Nephron (organoid): ENCODE measurements around the gene SHISA4.

Experiments used
- H3K27ac Mint-ChIP-seq, 3 experiments: 2 replicates each; pipeline ENCODE4 v1.8.0; 2020; ENCODE audit warnings: mixed read lengths in 3 of 3, mild to moderate bottlenecking in 2 of 3, moderate library complexity in 1 of 3
- H3K27me3 Mint-ChIP-seq: 2 replicates; pipeline ENCODE4 v1.8.0; 2021; ENCODE audit warnings: low read depth, mild to moderate bottlenecking, moderate library complexity, mixed read lengths
- H3K36me3 Mint-ChIP-seq: 2 replicates; pipeline ENCODE4 v1.8.0; 2020; ENCODE audit warnings: low read depth, mixed read lengths
- H3K4me1 Mint-ChIP-seq: 2 replicates; pipeline ENCODE4 v1.8.0; 2020; ENCODE audit warnings: mixed read lengths
- H3K4me3 Mint-ChIP-seq, 3 experiments: 2 replicates each; pipeline ENCODE4 v1.8.0; 2020; ENCODE audit warnings: mild to moderate bottlenecking in 3 of 3, mixed read lengths in 3 of 3, moderate library complexity in 2 of 3
- H3K9me3 Mint-ChIP-seq: 2 replicates; pipeline ENCODE4 v1.8.0; 2020; ENCODE audit warnings: mixed read lengths
- CTCF ChIP-seq, 3 experiments: fragments of 200-600 bp; sonication (generic); IDR thresholded peaks; one replicate each; pipeline ENCODE4 v1.5.0; 2021; ENCODE audit warnings: antibody characterized with exemption in 3 of 3; ENCODE audit not compliant: unreplicated experiment in 3 of 3

Gene SHISA4

GRCh38 chr1:201925301-201925567 is 36.5 kb downstream of the SHISA4 start:
- Mint-ChIP-seq H3K4me1 (peaks cover 13% of the 10 kb centered on the region), H3K9me3 (no peaks in the 10 kb centered on the region), H3K4me3 (no peak overlapping the region), H3K27me3 (peaks cover 8% of the 10 kb centered on the region), H3K36me3 (no peaks in the 10 kb centered on the region), H3K27ac (no peak overlapping the region)
- TF ChIP-seq CTCF (IDR thresholded peaks at IDR 0.05; ENCODE audit: unreplicated experiment in 3 of 3) = no peak

GRCh38 chr1:201925981-201926645 is 37.4 kb downstream of the SHISA4 start:
- Mint-ChIP-seq H3K9me3 (no peaks in the 10 kb centered on the region), H3K27me3 (peaks cover 8% of the 10 kb centered on the region), H3K4me1 (peaks cover 13% of the 10 kb centered on the region), H3K4me3 (no peak overlapping the region), H3K36me3 (no peaks in the 10 kb centered on the region), H3K27ac (peak overlapping the region; percentile 57 to 84 (median 77))
- TF ChIP-seq CTCF (IDR thresholded peaks at IDR 0.05; ENCODE audit: unreplicated experiment in 3 of 3) = no peak

- no peak overlapping the region for H3K27ac Mint-ChIP-seq
- H3K4me1 Mint-ChIP-seq = peaks cover 13% of the 10 kb centered on the region
- TF ChIP-seq CTCF (IDR thresholded peaks at IDR 0.05; ENCODE audit: unreplicated experiment in 3 of 3) = no peak
- no peaks in the 10 kb centered on the region for H3K36me3 Mint-ChIP-seq
- H3K4me3 Mint-ChIP-seq = no peak overlapping the region
- H3K9me3 Mint-ChIP-seq = no peaks in the 10 kb centered on the region
- H3K27me3 Mint-ChIP-seq = peaks cover 8% of the 10 kb centered on the region
Measured at GRCh38 chr1:201928266-201928665, 39.6 kb downstream of the SHISA4 start.

GRCh38 chr1:201930137-201930536 is 41.4 kb downstream of the SHISA4 start:
- peaks cover 4% of the 10 kb centered on the region for H3K27me3 Mint-ChIP-seq

GRCh38 chr1:201930803-201931202 is 42.1 kb downstream of the SHISA4 start:
- Mint-ChIP-seq H3K36me3 (no peaks in the 10 kb centered on the region), H3K9me3 (no peaks in the 10 kb centered on the region), H3K27me3 (peaks cover 4% of the 10 kb centered on the region), H3K4me3 (no peak overlapping the region), H3K27ac (no peak overlapping the region), H3K4me1 (peaks cover 18% of the 10 kb centered on the region)
- TF ChIP-seq CTCF (IDR thresholded peaks at IDR 0.05; ENCODE audit: unreplicated experiment in 3 of 3) = no peak

More at GRCh38 chr1:201930137-201930536, 41.4 kb downstream of the SHISA4 start:
- no peaks in the 10 kb centered on the region for H3K36me3 Mint-ChIP-seq
- peaks cover 22% of the 10 kb centered on the region for H3K4me1 Mint-ChIP-seq
- no peak for TF ChIP-seq CTCF (IDR thresholded peaks at IDR 0.05; ENCODE audit: unreplicated experiment in 3 of 3)
- H3K4me3 Mint-ChIP-seq = no peak overlapping the region
- H3K9me3 Mint-ChIP-seq = no peaks in the 10 kb centered on the region
- no peak overlapping the region for H3K27ac Mint-ChIP-seq

GRCh38 chr1:201933840-201934430 is 45.2 kb downstream of the SHISA4 start:
- Mint-ChIP-seq H3K27ac (peak overlapping the region in 1 of 3 experiments; percentile 25), H3K4me3 (no peak overlapping the region)

More at GRCh38 chr1:201933840-201934430, 45.2 kb downstream of the SHISA4 start:
- H3K36me3 Mint-ChIP-seq = no peaks in the 10 kb centered on the region
- peaks cover 14% of the 10 kb centered on the region for H3K4me1 Mint-ChIP-seq
- no peak for TF ChIP-seq CTCF (IDR thresholded peaks at IDR 0.05; ENCODE audit: unreplicated experiment in 3 of 3)
- H3K9me3 Mint-ChIP-seq = no peaks in the 10 kb centered on the region
- no peaks in the 10 kb centered on the region for H3K27me3 Mint-ChIP-seq
